Ectodermal cell (in vitro differentiated cells): Measurements from ENCODE around the gene HOXB6.
A peak's percentile ranks its signal among the peaks of the same experiment; 100 is the strongest.

Source experiments
- H3K27ac ChIP-seq: 2 replicates; pipeline ENCODE4 v1.7.0; 2013; ENCODE audit warnings: mild to moderate bottlenecking, low read depth, low read length; ENCODE audit not compliant: insufficient read depth, poor library complexity, severe bottlenecking
- H3K27me3 ChIP-seq: 2 replicates; pipeline ENCODE4 v1.7.0; 2013; ENCODE audit warnings: mild to moderate bottlenecking, low read length; ENCODE audit not compliant: insufficient read depth, control insufficient read depth, poor library complexity, severe bottlenecking
- H3K36me3 ChIP-seq: one replicate; pipeline ENCODE4 v1.7.0; 2013; ENCODE audit warnings: low read length; ENCODE audit not compliant: control insufficient read depth, insufficient read depth
- H3K4me1 ChIP-seq: one replicate; pipeline ENCODE4 v1.7.0; 2013; ENCODE audit warnings: low read length; ENCODE audit not compliant: control insufficient read depth, insufficient read depth
- H3K4me3 ChIP-seq: 2 replicates; pipeline ENCODE4 v1.7.0; 2013; ENCODE audit warnings: low read depth, low read length, control low read depth; ENCODE audit not compliant: insufficient read depth
- H3K9me3 ChIP-seq: 2 replicates; pipeline ENCODE4 v1.7.0; 2013; ENCODE audit warnings: mild to moderate bottlenecking, low read length, moderate library complexity; ENCODE audit not compliant: control insufficient read depth
- WGBS, 2 experiments: methylation state at CpG; one replicate each; pipeline ENCODE4 v1.1.7; 2013; ENCODE audit warnings: missing lambda C conversion rate in 2 of 2; 5-methylcytosine and 5-hydroxymethylcytosine counted together

Gene HOXB6

DNA sequence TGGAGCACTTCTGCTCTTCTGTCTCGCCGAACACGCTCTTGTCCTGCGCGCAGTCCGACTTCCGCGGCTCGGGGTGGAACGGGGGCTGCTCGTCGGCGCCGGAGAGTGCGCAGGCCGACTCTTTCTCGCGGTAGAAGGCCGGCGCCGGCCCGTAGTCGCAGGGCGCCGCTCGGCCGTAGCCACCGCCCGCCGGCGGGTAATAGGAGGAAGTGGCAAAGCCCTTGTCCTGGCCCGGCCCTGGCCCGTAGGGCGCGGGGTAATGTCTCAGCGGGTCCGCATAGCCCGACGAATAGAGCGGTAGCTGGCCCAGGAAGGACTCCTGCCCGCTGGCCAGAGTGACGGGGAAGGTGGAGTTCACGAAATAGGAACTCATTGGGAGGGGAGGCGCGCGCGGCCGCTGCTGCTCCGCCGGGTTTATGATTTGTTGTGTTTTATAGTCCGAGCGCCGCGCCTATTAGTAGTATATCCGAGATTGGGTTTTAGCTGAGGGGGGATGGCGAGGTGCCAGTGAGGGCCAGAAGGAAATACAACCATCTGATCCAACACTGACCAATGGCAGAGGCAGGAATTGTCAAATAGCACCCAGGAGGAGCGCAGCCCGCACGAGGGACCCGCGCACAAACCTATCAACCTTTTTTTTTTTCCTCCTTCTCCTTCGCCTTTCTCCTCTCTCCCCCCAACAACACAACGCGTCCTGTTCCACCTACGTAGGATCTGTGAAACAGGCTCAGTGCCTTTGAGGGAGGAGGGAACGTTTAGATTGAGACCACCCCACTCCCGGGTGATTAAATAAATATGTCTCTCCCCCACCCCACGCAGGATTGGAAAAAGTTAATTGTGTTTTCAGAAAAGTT, 6.8 kb downstream of the HOXB6 start:
- no peak overlapping the region for H3K4me3 ChIP-seq
- H3K27ac ChIP-seq, result no peak overlapping the region
- no peaks in the 10 kb centered on the region for H3K36me3 ChIP-seq
- WGBS, 2 experiments, result 2 to 3% methylated on average over 65 to 67 of the region's 68 CpGs
- H3K27me3 ChIP-seq, result peaks cover 100% of the 10 kb centered on the region
- no peaks in the 10 kb centered on the region for H3K9me3 ChIP-seq
- H3K4me1 ChIP-seq, result peaks cover 3% of the 10 kb centered on the region

DNA sequence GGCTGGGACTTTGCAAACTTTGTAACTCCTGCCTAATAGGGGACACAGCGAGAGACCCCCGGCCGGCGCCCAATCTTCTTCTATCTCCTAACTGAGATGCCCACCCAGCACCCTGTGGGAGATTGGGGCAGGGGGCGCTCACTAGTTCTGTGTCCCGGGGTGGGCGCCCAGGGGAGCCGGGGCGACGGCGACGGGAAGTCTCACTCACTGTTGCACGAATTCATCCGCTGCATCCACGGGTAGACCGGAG, 7.3 kb downstream of the HOXB6 start:
- no peak overlapping the region for H3K4me3 ChIP-seq

DNA sequence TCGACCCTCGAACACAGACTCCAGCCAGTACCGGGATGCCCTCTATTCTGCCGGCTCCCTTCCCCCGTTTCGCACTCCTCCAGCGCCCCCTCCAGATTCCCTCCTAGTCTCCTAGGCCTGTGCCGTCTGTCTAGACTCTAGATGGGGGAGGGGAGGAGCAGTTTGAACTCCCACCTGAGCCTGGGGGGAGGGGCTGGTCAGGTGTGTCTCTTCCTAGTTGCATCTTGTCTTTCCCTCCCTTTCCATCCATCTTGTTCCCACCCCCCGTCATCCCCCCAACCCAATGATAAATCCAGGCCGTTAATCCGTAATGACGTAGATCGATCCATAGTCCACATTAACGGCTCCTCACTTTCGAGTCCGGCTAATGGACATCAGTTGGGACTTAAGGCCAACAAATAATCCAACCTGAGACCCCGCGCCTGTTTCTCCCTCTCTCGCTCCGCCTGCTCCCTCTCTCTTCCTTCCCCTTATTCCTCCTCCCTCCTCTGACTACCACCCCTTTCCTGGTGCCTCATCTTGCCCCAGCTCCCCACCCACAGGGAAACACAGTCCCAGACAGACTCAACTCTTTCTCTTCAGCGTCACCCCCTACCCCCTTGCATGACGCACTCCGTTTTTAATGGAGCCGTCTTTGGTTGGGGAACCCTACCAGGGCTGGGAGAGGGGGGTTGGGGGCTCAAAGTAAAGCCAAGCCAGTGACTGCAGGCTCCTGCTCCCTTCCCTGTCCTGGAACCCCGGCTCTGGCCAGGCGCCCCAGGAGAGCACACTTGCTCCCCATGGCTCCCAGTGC, 7.9 kb downstream of the HOXB6 start:
- Histone ChIP-seq H3K4me1 (peaks cover 3% of the 10 kb centered on the region), H3K36me3 (no peaks in the 10 kb centered on the region), H3K27ac (no peak overlapping the region), H3K27me3 (peaks cover 100% of the 10 kb centered on the region), H3K9me3 (no peaks in the 10 kb centered on the region), H3K4me3 (no peak overlapping the region)
- 5 to 8% methylated on average over 22 to 26 of the region's 26 CpGs for WGBS, 2 experiments

More for the DNA sequence above, 7.3 kb downstream of the HOXB6 start:
- Histone ChIP-seq H3K27me3 (peaks cover 100% of the 10 kb centered on the region), H3K36me3 (no peaks in the 10 kb centered on the region), H3K27ac (no peak overlapping the region), H3K9me3 (no peaks in the 10 kb centered on the region), H3K4me1 (peaks cover 3% of the 10 kb centered on the region)
- WGBS, 2 experiments, result 4 to 5% methylated on average over 16 of the region's 16 CpGs

DNA sequence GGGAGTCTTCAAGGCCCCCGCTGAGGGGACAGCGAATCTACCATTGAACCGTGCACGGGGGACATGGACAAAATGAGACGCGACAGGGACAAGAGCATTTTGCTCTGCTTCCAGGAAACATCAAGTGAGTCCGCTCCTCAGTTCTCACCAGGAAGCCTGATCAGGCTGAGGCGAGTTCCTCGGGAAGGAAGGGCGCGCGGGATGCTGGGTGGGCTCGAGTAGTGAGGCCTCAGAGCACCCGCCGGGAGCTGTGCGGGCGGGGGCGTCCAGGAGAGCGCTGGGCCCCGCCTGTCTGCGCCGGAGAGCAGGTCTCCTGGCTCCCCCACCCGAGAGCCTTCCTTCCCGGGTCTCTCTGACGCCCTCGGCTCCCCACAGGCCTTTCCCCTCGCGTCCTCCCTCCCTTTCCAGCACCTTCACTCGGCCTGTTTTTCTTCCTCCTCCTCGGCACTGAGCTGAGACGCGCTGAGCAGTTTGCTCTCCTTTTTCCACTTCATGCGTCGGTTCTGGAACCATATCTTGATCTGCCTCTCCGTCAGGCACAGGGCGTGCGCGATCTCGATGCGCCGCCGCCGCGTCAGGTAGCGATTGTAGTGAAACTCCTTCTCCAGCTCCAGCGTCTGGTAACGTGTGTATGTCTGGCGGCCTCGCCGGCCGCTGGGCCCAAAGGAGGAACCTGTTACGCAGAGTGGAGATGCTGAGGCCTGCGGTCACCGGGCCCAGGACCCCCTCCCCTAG, 8.6 kb downstream of the HOXB6 start:
- H3K27ac ChIP-seq, result no peak overlapping the region
- WGBS, 2 experiments, result 3% methylated on average over 54 of the region's 54 CpGs
- H3K4me1 ChIP-seq, result peaks cover 3% of the 10 kb centered on the region
- no peaks in the 10 kb centered on the region for H3K9me3 ChIP-seq
- peaks cover 100% of the 10 kb centered on the region for H3K27me3 ChIP-seq
- H3K36me3 ChIP-seq, result no peaks in the 10 kb centered on the region
- no peak overlapping the region for H3K4me3 ChIP-seq

DNA sequence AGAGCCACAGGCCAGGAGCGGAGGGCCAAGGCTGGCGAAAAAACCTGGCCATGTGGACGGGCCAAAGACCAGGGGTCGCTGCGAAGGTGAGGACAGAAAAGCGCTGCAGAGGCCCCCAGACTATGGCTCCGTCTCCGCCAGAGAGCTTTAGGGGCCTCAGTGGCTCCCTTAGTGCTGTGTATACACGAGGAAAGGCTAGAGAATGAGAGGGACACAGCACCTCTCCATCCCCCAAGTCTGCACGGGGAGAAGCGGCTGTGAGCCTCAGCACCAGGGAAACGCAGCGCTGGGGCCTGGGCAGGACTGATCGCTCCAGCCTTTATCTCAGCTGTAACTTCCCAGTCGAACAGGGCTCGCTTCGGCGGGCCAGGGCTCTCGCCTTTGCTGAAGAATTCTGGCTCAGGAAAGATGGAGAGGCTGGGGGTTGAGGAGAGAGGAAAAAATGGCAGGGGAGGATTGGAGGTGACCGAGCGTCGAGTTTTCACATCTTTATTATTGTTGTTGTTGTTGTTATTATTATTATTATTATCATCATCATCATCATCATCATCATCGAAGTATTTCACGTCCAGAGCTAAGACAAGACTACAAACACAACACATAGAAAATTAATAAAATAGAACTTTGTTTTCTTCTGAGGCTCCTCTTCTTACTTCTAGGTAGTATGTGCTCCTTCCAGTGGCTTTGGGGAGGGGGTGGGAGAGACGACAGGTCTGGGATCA, 9.3 kb downstream of the HOXB6 start:
- H3K9me3 ChIP-seq, result no peaks in the 10 kb centered on the region
- peaks cover 100% of the 10 kb centered on the region for H3K27me3 ChIP-seq
- H3K4me3 ChIP-seq, result no peak overlapping the region
- H3K36me3 ChIP-seq, result no peaks in the 10 kb centered on the region
- peaks cover 3% of the 10 kb centered on the region for H3K4me1 ChIP-seq
- WGBS, 2 experiments, result 7 to 10% methylated on average over 20 of the region's 25 CpGs
- H3K27ac ChIP-seq, result no peak overlapping the region

DNA sequence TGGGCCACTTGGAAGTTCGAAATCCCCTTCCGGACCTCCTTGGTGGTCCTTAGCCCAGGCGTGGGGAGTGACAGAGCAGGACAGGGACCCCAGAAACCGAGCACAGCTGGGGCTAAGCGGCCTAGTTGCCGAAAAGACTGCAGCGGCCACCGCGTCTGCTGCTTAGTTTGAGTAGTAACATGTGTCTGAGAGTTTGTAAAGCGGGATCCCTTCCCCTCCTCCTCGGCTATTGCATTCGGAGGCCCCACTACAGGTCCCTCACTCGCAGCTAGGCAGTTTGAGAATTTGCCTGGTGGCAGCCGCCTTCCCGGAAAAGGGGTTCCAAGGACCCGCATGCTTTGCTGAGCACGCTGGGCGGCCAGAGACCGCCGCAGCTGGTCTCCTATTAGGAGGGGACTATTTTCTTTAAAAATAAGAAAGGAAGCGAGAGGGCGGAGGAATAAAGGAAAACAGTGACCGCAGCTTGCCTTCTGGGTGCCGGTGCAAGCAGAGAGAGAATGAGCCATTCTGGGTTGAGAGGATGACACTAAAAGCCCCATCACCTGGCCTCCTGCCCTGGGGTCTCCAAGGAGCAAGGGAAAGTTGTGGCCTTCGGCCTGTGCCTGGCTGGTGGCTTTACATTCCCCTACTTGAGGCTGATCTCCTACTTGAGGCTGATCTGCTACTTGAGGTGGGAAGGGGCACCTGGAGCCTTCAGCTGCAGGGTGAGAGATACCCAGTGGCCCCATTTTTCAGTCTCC, 10.1 kb downstream of the HOXB6 start:
- no peak overlapping the region for H3K4me3 ChIP-seq
- no peaks in the 10 kb centered on the region for H3K36me3 ChIP-seq
- no peaks in the 10 kb centered on the region for H3K9me3 ChIP-seq
- peaks cover 100% of the 10 kb centered on the region for H3K27me3 ChIP-seq
- H3K4me1 ChIP-seq, result peaks cover 3% of the 10 kb centered on the region
- H3K27ac ChIP-seq, result no peak overlapping the region
- 8 to 9% methylated on average over 25 of the region's 25 CpGs for WGBS, 2 experiments

DNA sequence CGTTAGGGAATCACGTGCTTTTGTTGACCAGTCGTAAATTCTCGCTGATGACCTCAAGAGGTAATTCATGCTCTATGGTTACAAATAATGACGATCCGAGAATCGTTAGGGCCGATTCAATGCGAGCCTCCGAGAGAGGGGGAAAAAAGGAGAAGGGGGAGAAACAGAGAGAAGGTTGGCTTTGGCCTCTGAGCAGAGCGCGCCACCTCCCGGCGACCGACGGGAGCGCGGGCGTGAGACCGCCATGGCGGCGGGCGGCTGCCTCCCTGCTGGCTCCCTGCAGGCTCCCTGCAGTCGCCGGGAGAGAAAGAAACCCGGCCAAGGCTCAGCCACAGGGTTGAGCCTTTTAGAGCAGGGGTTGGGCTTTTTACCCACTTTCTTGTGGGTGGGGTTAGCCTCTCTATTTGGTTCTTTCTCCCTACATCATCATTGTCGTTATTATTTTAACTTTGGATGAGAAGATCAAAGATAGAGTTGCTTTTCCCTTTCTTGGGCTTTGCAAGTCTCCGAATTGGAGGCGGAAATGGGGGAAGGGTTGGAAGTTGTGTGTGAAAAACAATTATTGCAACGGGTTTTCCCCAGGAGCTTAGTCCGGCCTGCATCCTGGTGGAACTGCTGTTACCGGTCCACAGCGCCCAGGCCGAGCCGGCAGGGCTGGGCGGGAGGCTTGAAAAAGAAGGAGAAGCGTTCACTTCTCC, 10.8 kb downstream of the HOXB6 start:
- Histone ChIP-seq H3K4me1 (peaks cover 3% of the 10 kb centered on the region), H3K27me3 (peaks cover 100% of the 10 kb centered on the region), H3K9me3 (no peaks in the 10 kb centered on the region), H3K4me3 (no peak overlapping the region), H3K36me3 (no peaks in the 10 kb centered on the region), H3K27ac (no peak overlapping the region)
- WGBS, 2 experiments, result 1% methylated on average over 36 to 37 of the region's 37 CpGs

DNA sequence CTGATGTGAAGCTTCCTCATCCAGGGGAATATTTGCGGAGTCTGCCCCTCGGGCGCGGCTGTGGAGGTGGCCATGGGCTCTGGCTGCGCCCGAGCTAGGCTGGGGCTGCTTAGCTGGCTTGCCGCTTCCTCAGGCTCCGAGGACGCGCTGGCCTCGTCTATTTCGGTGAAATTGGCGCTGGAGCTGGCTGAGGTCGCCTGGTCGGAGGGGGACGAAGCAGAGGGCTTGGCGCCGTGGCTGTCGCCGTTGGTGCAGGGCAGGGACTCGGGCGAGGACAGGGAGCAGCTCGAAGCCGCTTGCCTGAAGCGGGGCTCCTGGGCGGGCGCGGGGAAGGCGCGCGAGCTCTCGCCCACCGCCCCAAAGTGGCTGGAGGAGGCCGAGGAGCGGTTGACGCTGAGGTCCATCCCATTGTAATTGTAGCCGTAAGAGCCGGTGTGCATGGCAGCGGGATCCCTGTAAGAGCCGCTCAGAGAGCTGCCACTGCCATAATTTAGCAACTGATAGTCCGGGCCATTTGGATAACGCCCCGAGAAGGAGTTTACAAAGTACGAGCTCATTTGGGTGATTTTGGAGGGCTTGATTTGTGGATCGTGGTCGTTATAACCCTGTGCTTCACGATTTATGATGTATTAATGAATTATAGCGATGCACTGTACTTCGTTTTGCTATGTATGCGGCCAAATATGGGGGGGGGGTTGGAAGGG, 11.5 kb downstream of the HOXB6 start, which contains the start of gene HOXB5:
HOXB5 (minus strand) TSS at position 654 of the 704 bp plus-strand sequence; CDS start at position 557, 97 bp downstream.
- H3K27ac ChIP-seq, result no peak within 1 kb of the TSS
- 3 to 4% methylated on average over 50 of the region's 50 CpGs for WGBS, 2 experiments
- H3K4me3 ChIP-seq, result peak within 1 kb of the TSS; percentile 13
- peaks cover 3% of the 10 kb centered on the region for H3K4me1 ChIP-seq
- H3K36me3 ChIP-seq, result no peaks in the 10 kb centered on the region
- H3K9me3 ChIP-seq, result no peaks in the 10 kb centered on the region
- H3K27me3 ChIP-seq, result peaks cover 100% of the 10 kb centered on the region
